ENCODE results near the gene TLCD5. TPM values are rescaled to one million over a fixed set of nuclear protein-coding genes. Genes with fewer than 3 reads are reported as not detected.

TLCD5 gene
- total RNA-seq, 2 donors from 2014 or later, result 3.0 to 3.1 TPM

- ATAC-seq (no peak), DNase-seq (peak; percentile 26 to 71 (median 58))
- Histone ChIP-seq H3K36me3 (replicated peaks in 1 of 2; ENCODE audit: insufficient read depth in 1 of 2, low read depth in 2 of 2) (no peaks in the 10 kb centered on the region), H3K4me1 (peaks cover 42% of the 10 kb centered on the region), H3K27ac (peak overlapping the region in 3 of 4 donors; percentile 16 to 70 (median 41)), H3K9me3 (no peaks in the 10 kb centered on the region), H3K27me3 (no peaks in the 10 kb centered on the region), H3K4me3 (no peak overlapping the region)
- intact Hi-C loops (cut with DNase I), result no loop called here
- TF ChIP-seq CTCF (IDR thresholded peaks at IDR 0.05) (no peak), POLR2A (IDR thresholded peaks at IDR 0.05) (no peak)
- 24 to 30% methylated on average over 2 of the region's 2 CpGs for WGBS, 2 donors
Measured at GRCh38 chr11:120331301-120331996, 6.3 kb downstream of the TLCD5 start.

DNA sequence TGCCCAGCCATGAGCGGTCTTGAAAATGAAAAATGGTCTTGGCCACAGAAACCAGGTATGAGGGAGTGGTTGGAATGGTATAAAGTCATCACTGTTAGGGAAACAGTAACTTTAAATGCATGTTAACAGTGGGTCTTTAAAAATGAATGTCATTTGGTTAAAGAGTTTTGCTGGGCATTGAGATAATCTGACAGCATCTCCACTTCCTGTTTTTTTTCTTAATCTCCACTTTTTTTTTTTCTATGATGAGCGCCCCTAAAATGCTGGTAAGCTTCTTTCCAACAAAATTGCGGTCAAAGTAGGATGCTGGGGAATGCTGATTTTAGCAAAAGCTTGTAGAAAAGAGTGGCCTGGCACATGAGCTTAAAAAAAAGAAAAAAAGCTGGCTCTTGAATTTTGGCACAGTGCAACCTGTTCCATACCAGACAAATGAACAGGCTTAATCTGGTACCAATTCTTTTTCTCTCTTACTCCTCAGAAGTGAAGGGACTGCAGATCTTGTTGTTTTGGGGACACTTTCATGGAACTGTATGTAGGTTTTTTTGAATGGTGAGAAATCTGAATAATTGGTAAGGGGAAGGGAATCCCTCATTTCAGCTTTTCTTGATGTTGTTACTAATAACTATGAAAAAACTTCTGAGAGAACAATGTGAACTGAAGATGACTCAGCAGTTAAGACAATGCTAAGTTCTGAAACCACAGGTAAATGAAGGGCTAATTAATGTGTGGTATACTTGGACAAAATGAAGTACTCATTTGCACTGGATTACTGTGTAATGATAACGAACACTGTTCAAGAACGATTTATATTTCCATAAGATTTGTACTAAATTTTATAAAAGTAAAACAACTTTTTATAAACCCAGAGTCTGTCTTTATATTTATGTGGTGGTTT is 8.0 kb downstream of the TLCD5 start:
- Histone ChIP-seq H3K9me3 (no peaks in the 10 kb centered on the region), H3K27ac (no peak overlapping the region), H3K27me3 (no peaks in the 10 kb centered on the region), H3K4me3 (no peak overlapping the region), H3K4me1 (peaks cover 34% of the 10 kb centered on the region), H3K36me3 (replicated peaks in 1 of 2; ENCODE audit: insufficient read depth in 1 of 2, low read depth in 2 of 2) (no peaks in the 10 kb centered on the region)
- DNase-seq, result no peak
- ATAC-seq, result no peak
- TF ChIP-seq CTCF (IDR thresholded peaks at IDR 0.05) (no peak), POLR2A (IDR thresholded peaks at IDR 0.05) (no peak)
- intact Hi-C loops (cut with DNase I), result no loop called here
- 89 to 91% methylated on average over 5 of the region's 5 CpGs for WGBS, 2 donors

DNA sequence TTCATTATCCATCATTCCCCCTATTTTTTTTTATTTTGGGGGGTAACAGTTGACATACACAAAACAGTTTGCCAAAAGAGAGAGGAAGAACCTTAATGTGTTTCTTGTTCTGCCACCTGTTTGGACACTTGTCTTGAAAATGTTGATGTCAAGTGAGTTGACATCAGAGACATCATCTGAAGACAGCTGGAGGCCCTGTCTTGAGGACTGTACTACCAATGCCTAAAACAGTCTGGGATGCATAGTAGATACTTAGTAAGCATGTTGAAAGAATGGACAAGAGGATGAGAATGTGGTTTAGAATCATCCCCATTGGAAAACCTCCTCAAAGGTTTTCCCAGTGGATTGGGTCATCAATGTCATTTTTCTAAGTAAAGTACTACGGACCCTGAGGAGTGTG is 8.7 kb downstream of the TLCD5 start:
- ATAC-seq (no peak), DNase-seq (no peak)
- no peaks in the 10 kb centered on the region for H3K27me3 ChIP-seq
- peaks cover 39% of the 10 kb centered on the region for H3K4me1 ChIP-seq
- WGBS, 2 donors, result 44 to 73% methylated on average over 1 of the region's 1 CpG
- H3K4me3 ChIP-seq, result no peak overlapping the region
- no peaks in the 10 kb centered on the region for H3K9me3 ChIP-seq
- H3K27ac ChIP-seq, result no peak overlapping the region
- TF ChIP-seq POLR2A (IDR thresholded peaks at IDR 0.05), result no peak
- no peak for TF ChIP-seq CTCF (IDR thresholded peaks at IDR 0.05)
- intact Hi-C loops (cut with DNase I), result no loop called here
- no peaks in the 10 kb centered on the region for H3K36me3 ChIP-seq (replicated peaks in 1 of 2; ENCODE audit: insufficient read depth in 1 of 2, low read depth in 2 of 2)

GRCh38 chr11:120334332-120334731 is 9.2 kb downstream of the TLCD5 start:
- TF ChIP-seq CTCF (IDR thresholded peaks at IDR 0.05) (no peak), POLR2A (IDR thresholded peaks at IDR 0.05) (no peak)
- intact Hi-C loops (cut with DNase I), result no loop called here
- no peak overlapping the region for H3K4me3 ChIP-seq
- H3K27ac ChIP-seq, result peak overlapping the region in 1 of 4 donors; percentile 95
- H3K9me3 ChIP-seq, result no peaks in the 10 kb centered on the region
- DNase-seq (no peak), ATAC-seq (no peak)
- no peaks in the 10 kb centered on the region for H3K36me3 ChIP-seq (replicated peaks in 1 of 2; ENCODE audit: insufficient read depth in 1 of 2, low read depth in 2 of 2)
- H3K27me3 ChIP-seq, result no peaks in the 10 kb centered on the region
- WGBS, 2 donors, result 29 to 65% methylated on average over 1 of the region's 1 CpG
- peaks cover 43% of the 10 kb centered on the region for H3K4me1 ChIP-seq
